Smooth muscle cell (in vitro differentiated cells): Measurements from ENCODE around the gene ADGRA1. TPM values are rescaled to one million over a fixed set of nuclear protein-coding genes. Genes with fewer than 3 reads are reported as not detected.

Experiments used
- DNase-seq: peaks from one replicate; lab custom pipeline; 2025; ENCODE audit not compliant: unreplicated experiment; lab: John Stamatoyannopoulos, UW
- H2AFZ ChIP-seq: fragments of 200-600 bp; sonication (generic); 2 replicates; pipeline ENCODE4 v1.6.0; 2016; ENCODE audit warnings: antibody characterized with exemption, low read depth, mild to moderate bottlenecking
- H3F3A ChIP-seq: fragments of 200-600 bp; sonication (generic); 2 replicates; pipeline ENCODE4 v1.6.0; 2017; ENCODE audit warnings: antibody characterized with exemption, low read depth
- H3K27ac ChIP-seq: fragments of 200-600 bp; sonication (generic); 2 replicates; pipeline ENCODE4 v1.5.1; 2016; ENCODE audit warnings: low read depth, mild to moderate bottlenecking
- H3K27me3 ChIP-seq: fragments of 200-600 bp; sonication (generic); 2 replicates; pipeline ENCODE4 v1.6.1; 2016; ENCODE audit warnings: low read depth, mild to moderate bottlenecking
- H3K36me3 ChIP-seq: fragments of 200-600 bp; sonication (generic); 2 replicates; pipeline ENCODE4 v1.5.1; 2016; ENCODE audit warnings: low read depth
- H3K4me1 ChIP-seq: fragments of 200-600 bp; sonication (generic); 2 replicates; pipeline ENCODE4 v1.5.1; 2016; ENCODE audit warnings: low read depth
- H3K4me2 ChIP-seq: fragments of 200-600 bp; sonication (generic); 2 replicates; pipeline ENCODE4 v1.6.0; 2016; ENCODE audit warnings: mild to moderate bottlenecking
- H3K4me3 ChIP-seq: fragments of 200-600 bp; sonication (generic); 2 replicates; pipeline ENCODE4 v1.5.1; 2016; ENCODE audit warnings: mild to moderate bottlenecking
- H3K79me2 ChIP-seq: fragments of 200-600 bp; sonication (generic); 2 replicates; pipeline ENCODE4 v1.6.0; 2016; ENCODE audit warnings: low read depth, mild to moderate bottlenecking
- H3K9ac ChIP-seq: fragments of 200-600 bp; sonication (generic); 2 replicates; pipeline ENCODE4 v1.6.0; 2016; ENCODE audit warnings: low read depth
- H3K9me3 ChIP-seq: fragments of 200-600 bp; sonication (generic); replicated peaks from 2 replicates; pipeline ENCODE4 v1.5.1; 2016; ENCODE audit warnings: low read depth
- H4K20me1 ChIP-seq: fragments of 200-600 bp; sonication (generic); 2 replicates; pipeline ENCODE4 v1.6.0; 2016; ENCODE audit warnings: low read depth
- CTCF ChIP-seq: fragments of 200-600 bp; sonication (generic); IDR thresholded peaks from 2 replicates; pipeline ENCODE4 v1.5.1; 2017; ENCODE audit warnings: borderline replicate concordance, mild to moderate bottlenecking, antibody characterized with exemption; ENCODE audit not compliant: insufficient read depth, poor library complexity, severe bottlenecking
- WGBS: methylation state at CpG from one replicate; pipeline ENCODE4 v1.1.7; 2016; ENCODE audit warnings: low lambda C conversion rate; 5-methylcytosine and 5-hydroxymethylcytosine counted together
- polyA plus RNA-seq: library from polyadenylated mRNA; unstranded; fragments of >200 nt; fragmentation: Nextera tagmentation; extraction: Ambion mirVana; gene quantifications from 2 replicates; pipeline ENCODE4 v1.2.1, GENCODE V29; 2016
- total RNA-seq: library from RNA; depleted of rRNA; stranded (reverse); fragments of >200 nt; gene quantifications from 2 replicates; pipeline ENCODE4 v1.2.3, GENCODE V29; 2014

ADGRA1 gene
- total and polyA plus RNA-seq, 2 experiments from 2014 or later: not detected

GRCh38 chr10:133103311-133103910, 15.7 kb downstream of the ADGRA1 start:
- WGBS: 93% methylated on average over 20 of the region's 24 CpGs
- H3K4me1 ChIP-seq: no peaks in the 10 kb centered on the region
- no peaks in the 10 kb centered on the region for H3K36me3 ChIP-seq
- H3F3A ChIP-seq: no peaks in the 10 kb centered on the region
- H3K9me3 ChIP-seq: peaks cover 7% of the 10 kb centered on the region
- H4K20me1 ChIP-seq: no peaks in the 10 kb centered on the region
- no peak overlapping the region for H3K27ac ChIP-seq
- no peak overlapping the region for H2AFZ ChIP-seq
- peaks cover 11% of the 10 kb centered on the region for H3K27me3 ChIP-seq
- no peak overlapping the region for H3K9ac ChIP-seq
- H3K4me3 ChIP-seq: no peak overlapping the region
- no peak overlapping the region for H3K4me2 ChIP-seq
- no peak for TF ChIP-seq CTCF
- no peaks in the 10 kb centered on the region for H3K79me2 ChIP-seq
- DNase-seq: no peak

DNA sequence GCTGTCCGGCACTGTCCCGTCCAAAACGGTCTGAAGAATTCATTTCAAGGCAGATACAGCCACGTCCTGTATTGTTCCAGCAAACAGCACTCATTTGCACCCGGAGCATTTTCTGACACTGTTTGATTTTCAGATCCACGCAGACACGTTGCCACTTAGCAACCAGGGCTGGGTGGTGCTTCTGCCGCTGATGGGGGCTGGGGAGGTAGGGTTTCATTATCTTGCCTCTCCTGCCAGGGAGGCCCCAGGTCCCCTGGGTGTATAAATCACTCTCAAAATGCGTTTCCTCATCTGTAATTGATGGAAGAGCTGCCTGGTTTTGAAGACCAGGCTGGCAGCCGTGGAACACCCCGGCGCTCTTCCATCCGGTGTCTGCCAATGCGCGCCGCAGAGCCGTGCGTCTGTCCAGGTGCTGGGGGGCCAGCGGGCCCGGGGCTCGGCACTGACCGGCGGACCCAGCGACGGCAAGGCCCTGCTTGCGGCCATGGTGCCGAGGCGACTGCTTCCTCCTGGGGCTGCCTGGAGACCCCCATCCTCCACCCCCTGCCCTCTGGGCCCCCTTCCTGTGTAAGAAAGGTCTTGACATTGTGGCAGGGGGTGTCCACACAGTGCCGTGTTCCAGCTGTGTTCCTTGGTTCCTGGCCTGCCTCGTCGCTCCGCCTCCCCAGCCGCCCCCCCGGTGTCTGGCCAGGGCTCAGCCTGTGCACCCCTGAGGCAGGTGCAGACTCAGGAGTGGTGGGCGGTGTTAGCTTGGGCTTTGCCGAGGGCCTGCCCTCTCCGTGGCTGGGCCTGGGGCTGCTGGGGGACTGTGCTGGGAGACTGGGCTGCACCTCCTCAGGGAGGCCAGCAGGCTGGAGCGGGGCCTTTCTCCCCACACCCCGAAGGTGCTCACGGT, 16.6 kb downstream of the ADGRA1 start:
- 89% methylated on average over 37 of the region's 40 CpGs for WGBS
- no peak overlapping the region for H3K27ac ChIP-seq
- H3K4me3 ChIP-seq: no peak overlapping the region
- no peak for TF ChIP-seq CTCF
- no peak for DNase-seq
- H3K4me1 ChIP-seq: no peaks in the 10 kb centered on the region
- peaks cover 7% of the 10 kb centered on the region for H3K9me3 ChIP-seq
- H3K79me2 ChIP-seq: no peaks in the 10 kb centered on the region
- no peak overlapping the region for H2AFZ ChIP-seq
- no peaks in the 10 kb centered on the region for H3F3A ChIP-seq
- peaks cover 11% of the 10 kb centered on the region for H3K27me3 ChIP-seq
- H3K4me2 ChIP-seq: no peak overlapping the region
- no peaks in the 10 kb centered on the region for H3K36me3 ChIP-seq
- H4K20me1 ChIP-seq: no peaks in the 10 kb centered on the region
- H3K9ac ChIP-seq: no peak overlapping the region

- Histone ChIP-seq H3K4me2 (no peak overlapping the region), H2AFZ (no peak overlapping the region), H3K36me3 (no peaks in the 10 kb centered on the region), H4K20me1 (no peaks in the 10 kb centered on the region), H3K9ac (no peak overlapping the region), H3K4me3 (no peak overlapping the region), H3K27ac (no peak overlapping the region), H3K9me3 (peaks cover 7% of the 10 kb centered on the region), H3F3A (no peaks in the 10 kb centered on the region), H3K27me3 (peaks cover 11% of the 10 kb centered on the region), H3K4me1 (no peaks in the 10 kb centered on the region), H3K79me2 (no peaks in the 10 kb centered on the region)
- no peak for TF ChIP-seq CTCF
- DNase-seq: no peak
- 93% methylated on average over 30 of the region's 30 CpGs for WGBS
These were observed 17.4 kb downstream of the ADGRA1 start for GRCh38 chr10:133104963-133105640.
